OCI-LY1 (cell line): ENCODE measurements around the gene SEPTIN14.

ENCODE experiments used
- EZH2 ChIP-seq: fragments of 200-600 bp; sonication (generic), shearing (Covaris generic); IDR thresholded peaks from 2 replicates; pipeline ENCODE4 v1.8.0; 2017; ENCODE audit warnings: borderline replicate concordance, mixed run types, mild to moderate bottlenecking, antibody characterized with exemption, low read length, moderate library complexity, mixed read lengths
- TF ChIP-seq, protein P1 (sequence below): fragments of 200-600 bp; sonication (generic), shearing (Covaris generic); IDR thresholded peaks from 2 replicates; pipeline ENCODE4 v1.5.1; 2017; ENCODE audit warnings: mild to moderate bottlenecking, antibody characterized with exemption, low read length, moderate library complexity, mixed read lengths

DNA sequence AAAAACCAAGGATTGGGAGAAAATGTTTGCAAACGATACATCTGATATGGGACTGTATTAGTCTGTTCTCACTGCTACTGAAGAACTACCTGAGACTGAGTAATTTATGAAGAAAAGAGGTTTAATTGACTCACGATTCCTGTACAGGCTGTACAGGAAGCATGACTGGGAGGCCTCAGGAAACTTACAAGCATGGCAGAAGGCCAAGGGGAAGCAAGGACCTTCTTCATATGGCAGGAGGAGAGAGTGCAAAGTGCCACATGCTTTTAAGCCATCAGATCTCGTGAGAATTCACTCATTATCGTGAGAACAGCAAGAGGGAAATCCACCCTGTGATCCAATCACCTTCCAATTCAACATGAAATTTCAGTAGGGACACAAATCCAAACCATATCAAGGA is 35.7 kb upstream of the SEPTIN14 start:
- TF ChIP-seq, protein P1, sequence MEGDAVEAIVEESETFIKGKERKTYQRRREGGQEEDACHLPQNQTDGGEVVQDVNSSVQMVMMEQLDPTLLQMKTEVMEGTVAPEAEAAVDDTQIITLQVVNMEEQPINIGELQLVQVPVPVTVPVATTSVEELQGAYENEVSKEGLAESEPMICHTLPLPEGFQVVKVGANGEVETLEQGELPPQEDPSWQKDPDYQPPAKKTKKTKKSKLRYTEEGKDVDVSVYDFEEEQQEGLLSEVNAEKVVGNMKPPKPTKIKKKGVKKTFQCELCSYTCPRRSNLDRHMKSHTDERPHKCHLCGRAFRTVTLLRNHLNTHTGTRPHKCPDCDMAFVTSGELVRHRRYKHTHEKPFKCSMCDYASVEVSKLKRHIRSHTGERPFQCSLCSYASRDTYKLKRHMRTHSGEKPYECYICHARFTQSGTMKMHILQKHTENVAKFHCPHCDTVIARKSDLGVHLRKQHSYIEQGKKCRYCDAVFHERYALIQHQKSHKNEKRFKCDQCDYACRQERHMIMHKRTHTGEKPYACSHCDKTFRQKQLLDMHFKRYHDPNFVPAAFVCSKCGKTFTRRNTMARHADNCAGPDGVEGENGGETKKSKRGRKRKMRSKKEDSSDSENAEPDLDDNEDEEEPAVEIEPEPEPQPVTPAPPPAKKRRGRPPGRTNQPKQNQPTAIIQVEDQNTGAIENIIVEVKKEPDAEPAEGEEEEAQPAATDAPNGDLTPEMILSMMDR = no peak
- no peak for TF ChIP-seq EZH2
